Mononuclear cell (primary cell): ENCODE data around the gene SEMA4C. TPM values are rescaled to one million over a fixed set of nuclear protein-coding genes. Genes with fewer than 3 reads are reported as not detected.

ENCODE experiments used
- H3K27me3 ChIP-seq: 2 replicates; pipeline ENCODE4 v1.6.0; 2011; ENCODE audit warnings: low read length, control low read depth; ENCODE audit not compliant: insufficient read depth
- H3K4me1 ChIP-seq: 2 replicates; pipeline ENCODE4 v1.5.1; 2011; ENCODE audit warnings: mild to moderate bottlenecking, low read length, control low read depth; ENCODE audit not compliant: insufficient read depth
- H3K4me3 ChIP-seq: 2 replicates; pipeline ENCODE4 v1.5.1; 2011; ENCODE audit warnings: mild to moderate bottlenecking, low read length, moderate library complexity
- H3K9me3 ChIP-seq: 2 replicates; pipeline ENCODE4 v1.5.1; 2011; ENCODE audit warnings: low read depth, mild to moderate bottlenecking, control low read depth, low read length
- total RNA-seq: library from RNA; depleted of rRNA; stranded (reverse); fragments of >200 nt; gene quantifications from one replicate; pipeline ENCODE4 v1.2.3, GENCODE V29; 2012

Gene SEMA4C, protein sequence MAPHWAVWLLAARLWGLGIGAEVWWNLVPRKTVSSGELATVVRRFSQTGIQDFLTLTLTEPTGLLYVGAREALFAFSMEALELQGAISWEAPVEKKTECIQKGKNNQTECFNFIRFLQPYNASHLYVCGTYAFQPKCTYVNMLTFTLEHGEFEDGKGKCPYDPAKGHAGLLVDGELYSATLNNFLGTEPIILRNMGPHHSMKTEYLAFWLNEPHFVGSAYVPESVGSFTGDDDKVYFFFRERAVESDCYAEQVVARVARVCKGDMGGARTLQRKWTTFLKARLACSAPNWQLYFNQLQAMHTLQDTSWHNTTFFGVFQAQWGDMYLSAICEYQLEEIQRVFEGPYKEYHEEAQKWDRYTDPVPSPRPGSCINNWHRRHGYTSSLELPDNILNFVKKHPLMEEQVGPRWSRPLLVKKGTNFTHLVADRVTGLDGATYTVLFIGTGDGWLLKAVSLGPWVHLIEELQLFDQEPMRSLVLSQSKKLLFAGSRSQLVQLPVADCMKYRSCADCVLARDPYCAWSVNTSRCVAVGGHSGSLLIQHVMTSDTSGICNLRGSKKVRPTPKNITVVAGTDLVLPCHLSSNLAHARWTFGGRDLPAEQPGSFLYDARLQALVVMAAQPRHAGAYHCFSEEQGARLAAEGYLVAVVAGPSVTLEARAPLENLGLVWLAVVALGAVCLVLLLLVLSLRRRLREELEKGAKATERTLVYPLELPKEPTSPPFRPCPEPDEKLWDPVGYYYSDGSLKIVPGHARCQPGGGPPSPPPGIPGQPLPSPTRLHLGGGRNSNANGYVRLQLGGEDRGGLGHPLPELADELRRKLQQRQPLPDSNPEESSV
- 7.5 TPM for total RNA-seq

DNA sequence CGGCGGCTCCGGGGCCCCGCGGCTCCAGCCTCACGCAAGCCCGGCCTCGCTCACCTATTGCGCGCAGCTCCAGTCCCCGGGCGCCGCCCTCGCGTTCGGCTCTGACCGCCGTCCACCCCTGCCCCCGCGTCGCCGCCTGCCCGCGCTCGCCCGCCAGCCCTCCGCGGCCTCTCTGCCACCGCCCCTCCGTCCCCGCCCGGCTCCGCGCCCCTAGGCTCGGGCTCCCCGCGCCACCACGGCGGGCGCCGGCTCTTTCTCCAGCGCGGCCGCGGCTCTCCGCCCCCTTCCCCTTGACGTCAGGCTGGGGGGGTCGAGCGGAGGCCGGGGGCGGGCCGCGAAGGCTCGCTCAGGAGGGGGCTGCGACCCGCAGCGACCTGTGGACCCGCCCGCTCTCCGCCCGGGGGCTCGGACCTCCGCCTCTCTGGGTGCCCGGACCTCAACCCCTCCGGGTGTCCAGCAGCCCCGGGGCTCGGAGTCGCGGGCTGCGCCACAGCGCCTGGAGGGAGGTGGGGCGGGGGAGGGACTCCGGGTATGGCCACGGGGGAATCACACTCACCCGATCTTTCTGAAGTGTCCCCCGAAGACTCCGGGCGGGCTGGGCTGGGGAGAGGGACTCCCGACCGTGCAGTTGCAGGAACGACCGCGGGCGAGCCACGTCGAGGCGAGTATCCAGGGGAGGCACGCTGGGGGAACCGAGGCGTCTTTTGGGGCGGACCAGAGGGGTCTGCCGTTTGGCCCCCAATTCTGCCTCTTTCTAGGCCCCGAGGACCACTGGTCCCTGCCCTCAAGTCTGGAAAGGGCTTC is at the start of gene SEMA4C:
Gene SEMA4C, minus strand, starts transcription at position 259 of the 804 bp plus-strand sequence. CDS start 2,194 bp downstream, outside the sequence.
- H3K9me3 ChIP-seq: no peaks in the 10 kb centered on the region
- H3K4me1 ChIP-seq: peaks cover 60% of the 10 kb centered on the region
- H3K4me3 ChIP-seq: peak within 1 kb of the TSS; percentile 56
- H3K27me3 ChIP-seq: peaks cover 22% of the 10 kb centered on the region

DNA sequence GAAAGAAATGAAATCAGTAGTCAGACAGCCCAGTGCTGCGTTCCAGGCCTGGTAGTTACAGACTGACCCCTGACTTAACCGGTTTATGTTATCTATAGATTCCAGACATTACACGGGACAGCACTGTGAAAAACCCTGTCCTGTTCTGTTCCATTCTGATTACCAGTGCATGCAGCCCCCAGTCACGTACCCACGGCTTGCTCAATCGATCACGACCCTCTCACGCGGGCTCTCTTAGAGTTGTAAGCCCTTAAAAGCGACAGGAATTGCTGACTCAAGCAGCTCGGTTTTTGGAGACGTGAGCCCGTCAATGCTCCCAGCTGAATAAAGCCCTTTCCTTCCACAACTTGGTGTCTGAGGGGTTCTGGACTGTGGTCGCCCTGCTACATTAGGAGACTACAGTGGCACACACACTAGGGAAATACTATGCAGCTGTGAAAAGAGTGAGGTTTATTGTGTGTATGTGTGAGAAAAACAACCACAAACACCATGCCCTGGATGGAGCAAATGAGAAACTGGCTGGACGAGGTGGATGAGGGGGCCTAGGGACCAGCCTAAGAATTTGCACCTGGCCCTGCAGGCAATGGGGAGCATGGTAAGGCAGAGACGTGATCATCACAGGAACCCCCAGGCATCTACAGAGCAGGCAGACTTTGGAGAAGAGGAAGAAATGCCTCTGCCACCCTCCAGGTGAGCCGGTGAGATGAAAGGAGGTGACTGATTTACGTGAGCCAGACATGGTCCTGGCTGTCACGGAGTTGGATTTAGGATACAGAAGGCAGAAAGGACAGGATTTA is 49.1 kb upstream of the SEMA4C start:
- Histone ChIP-seq H3K4me1 (peaks cover 12% of the 10 kb centered on the region), H3K9me3 (no peaks in the 10 kb centered on the region), H3K4me3 (no peak overlapping the region), H3K27me3 (no peaks in the 10 kb centered on the region)

DNA sequence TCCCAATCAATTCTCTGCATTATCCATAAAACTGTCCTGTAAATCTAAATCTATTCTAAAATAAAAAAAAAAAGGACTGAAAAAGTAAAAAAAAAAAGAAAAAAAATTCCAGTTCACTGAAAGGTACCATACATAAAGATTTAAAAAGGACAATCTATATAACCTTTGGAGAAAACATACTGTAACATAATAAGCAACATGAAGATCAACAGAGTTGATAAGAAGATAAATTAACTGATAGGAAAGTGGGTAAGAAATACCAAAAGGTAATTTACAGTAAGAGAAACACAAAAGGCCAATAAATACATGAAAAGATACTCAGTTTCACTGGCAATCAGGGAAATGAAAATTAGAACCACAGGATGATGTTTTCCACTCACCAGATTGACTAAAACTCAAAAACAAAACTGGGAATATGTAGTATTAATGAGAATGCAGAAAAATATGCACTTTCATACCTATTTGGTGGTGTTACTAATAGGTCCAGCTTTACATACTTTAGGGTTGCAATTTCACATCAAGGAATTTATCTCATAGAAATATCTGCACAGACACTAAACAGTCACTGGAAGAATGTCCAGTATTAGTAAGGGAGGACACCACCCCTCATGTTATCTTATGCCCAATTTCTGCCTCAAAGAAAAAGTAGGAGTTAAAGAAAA is 48.3 kb upstream of the SEMA4C start:
- H3K9me3 ChIP-seq: no peaks in the 10 kb centered on the region
- H3K4me1 ChIP-seq: peaks cover 19% of the 10 kb centered on the region

DNA sequence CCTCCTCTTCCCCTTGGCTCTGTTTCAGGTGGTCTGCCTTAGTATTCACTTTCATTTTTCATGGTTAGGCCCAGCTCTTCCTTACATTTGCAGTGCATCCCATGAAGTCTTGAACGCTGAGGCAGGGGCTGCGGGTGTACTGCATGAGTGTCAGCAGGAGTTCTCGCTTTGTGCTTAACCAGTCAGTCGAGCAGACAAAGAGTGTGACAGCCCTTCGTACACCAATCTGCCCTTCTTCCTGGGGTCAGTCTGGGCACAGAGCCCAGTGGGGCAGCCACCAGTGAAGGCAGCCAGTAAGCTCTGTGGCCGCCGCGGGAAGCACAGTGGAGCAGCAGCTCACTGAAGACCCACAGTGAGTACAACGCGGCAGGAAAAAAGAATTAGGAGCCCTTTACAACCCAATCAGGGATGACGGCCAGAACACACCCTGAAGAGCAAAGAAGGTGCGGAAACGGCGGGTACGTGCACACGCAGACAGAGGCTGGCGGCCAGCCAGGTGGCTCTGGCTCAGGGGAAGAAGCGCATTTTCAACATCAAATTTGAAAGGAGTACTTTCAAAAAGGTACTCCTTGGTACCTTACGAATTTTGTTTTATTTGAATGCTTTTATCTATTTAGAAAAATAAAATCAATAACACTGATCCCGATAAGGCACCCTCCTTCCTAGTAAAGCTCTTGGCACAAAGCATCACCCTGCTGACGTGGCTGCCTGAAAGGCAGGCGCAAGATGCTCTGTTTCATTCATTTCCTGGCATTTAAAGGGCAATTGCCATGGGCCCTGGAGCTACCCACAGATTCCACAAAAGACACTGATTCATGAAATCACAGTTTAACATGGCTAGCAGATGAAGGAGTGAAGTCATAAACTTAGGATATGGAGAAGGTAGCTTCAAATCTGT is 47.0 kb upstream of the SEMA4C start:
- H3K9me3 ChIP-seq: no peaks in the 10 kb centered on the region
- H3K4me3 ChIP-seq: no peak overlapping the region
- H3K4me1 ChIP-seq: peaks cover 28% of the 10 kb centered on the region
- no peaks in the 10 kb centered on the region for H3K27me3 ChIP-seq

More for the DNA sequence above, 48.3 kb upstream of the SEMA4C start:
- no peaks in the 10 kb centered on the region for H3K27me3 ChIP-seq
- no peak overlapping the region for H3K4me3 ChIP-seq

DNA sequence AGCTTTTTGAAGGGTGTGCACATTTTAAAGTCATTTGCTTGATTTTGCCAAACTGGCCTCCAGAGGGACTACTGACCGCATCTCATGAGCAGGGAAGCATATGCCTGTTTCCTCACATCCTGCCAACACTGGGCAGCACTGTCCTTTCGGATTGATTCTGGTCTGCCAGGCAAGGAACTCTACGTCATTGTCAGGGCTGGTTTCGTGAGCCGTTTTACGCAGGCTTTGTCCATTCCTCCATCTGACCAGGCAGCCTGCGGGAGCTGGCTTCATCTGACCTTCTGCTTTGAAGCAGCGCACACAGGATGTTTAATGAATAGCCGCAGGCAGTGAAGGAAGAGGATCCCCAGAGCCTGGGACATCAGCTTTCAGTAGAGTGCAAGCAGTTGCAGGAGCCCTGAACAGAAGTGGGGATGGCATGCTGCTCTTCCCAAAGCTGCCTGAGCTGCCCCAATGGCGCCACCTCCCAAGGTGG is 46.3 kb upstream of the SEMA4C start:
- Histone ChIP-seq H3K27me3 (no peaks in the 10 kb centered on the region), H3K9me3 (no peaks in the 10 kb centered on the region), H3K4me3 (no peak overlapping the region), H3K4me1 (peaks cover 28% of the 10 kb centered on the region)

DNA sequence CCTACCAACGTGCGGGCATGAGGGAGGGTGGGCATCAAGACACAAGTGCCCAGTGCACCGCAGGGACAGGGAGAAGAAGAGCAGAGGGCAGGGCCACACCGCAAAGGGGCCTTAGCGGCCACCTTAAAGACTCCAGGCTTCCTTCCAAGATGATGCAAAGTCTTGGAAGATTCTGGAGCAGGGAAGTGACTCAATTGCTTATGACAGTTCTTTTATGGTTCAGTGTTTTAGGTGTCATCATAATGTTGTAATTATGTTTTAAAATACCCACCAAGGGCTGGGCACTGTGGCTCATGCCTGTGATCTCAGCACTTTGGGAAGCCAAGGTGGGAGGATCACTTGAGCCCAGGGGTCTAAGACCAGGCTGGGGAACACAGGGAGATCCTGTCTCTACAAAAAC is 44.5 kb upstream of the SEMA4C start:
- H3K9me3 ChIP-seq: no peaks in the 10 kb centered on the region
- peaks cover 28% of the 10 kb centered on the region for H3K4me1 ChIP-seq
- H3K27me3 ChIP-seq: no peaks in the 10 kb centered on the region
- no peak overlapping the region for H3K4me3 ChIP-seq

DNA sequence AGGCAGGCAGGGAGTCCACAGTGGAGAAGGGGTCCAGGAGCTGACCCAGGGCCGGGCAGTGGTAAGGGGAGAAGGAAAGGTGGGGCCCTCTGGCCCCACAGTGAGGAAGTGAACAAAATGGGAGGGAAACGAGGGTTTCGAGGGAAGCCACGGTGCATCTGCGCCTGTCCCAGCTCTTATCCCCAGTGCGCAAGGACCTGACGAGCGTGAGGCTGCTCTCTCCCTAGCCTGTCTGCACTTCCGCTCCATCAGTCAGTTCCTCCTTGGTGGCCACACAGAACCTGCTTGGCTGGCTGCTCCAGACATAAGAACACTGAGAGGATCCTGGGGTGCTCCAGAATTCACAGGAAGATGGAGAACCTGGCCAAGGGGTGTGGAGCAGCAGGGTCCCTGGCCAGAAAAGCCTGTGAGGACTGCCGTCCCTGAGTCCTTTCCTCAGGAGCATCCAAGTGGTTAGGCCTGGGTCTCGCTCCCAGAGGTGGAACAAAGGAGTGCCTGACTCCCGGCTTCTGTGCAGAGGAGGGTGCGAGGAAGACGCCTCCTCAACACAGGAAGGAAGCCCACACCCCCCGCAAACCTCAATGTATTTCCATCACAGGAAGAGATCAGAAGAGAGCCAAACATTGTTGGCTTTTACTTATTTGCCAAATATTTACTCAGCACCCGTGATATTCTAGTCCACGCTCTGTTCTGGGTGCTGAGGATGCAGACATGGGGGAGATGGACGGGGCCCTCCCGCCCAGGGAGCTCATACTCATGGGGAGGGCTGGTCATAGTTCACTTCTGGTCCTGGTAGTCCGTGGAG is 43.7 kb upstream of the SEMA4C start:
- no peaks in the 10 kb centered on the region for H3K27me3 ChIP-seq
- no peak overlapping the region for H3K4me3 ChIP-seq
- H3K9me3 ChIP-seq: no peaks in the 10 kb centered on the region
- H3K4me1 ChIP-seq: peaks cover 28% of the 10 kb centered on the region

DNA sequence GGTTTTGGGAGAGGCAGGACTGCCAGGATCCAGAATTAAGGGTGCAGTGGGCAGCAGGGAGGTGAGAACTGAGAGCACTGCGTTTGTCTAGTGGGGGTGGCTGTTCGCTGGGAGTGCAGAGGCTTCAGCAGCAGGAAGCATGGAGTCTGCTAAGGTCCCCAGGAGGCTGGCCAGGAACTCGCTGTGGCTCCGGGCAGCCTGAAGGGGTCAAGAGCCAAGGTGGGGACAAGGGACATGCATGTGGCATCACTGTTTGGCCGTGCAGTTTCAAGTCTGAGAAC is 43.2 kb upstream of the SEMA4C start:
- Histone ChIP-seq H3K4me3 (no peak overlapping the region), H3K9me3 (no peaks in the 10 kb centered on the region), H3K4me1 (peaks cover 28% of the 10 kb centered on the region), H3K27me3 (no peaks in the 10 kb centered on the region)

DNA sequence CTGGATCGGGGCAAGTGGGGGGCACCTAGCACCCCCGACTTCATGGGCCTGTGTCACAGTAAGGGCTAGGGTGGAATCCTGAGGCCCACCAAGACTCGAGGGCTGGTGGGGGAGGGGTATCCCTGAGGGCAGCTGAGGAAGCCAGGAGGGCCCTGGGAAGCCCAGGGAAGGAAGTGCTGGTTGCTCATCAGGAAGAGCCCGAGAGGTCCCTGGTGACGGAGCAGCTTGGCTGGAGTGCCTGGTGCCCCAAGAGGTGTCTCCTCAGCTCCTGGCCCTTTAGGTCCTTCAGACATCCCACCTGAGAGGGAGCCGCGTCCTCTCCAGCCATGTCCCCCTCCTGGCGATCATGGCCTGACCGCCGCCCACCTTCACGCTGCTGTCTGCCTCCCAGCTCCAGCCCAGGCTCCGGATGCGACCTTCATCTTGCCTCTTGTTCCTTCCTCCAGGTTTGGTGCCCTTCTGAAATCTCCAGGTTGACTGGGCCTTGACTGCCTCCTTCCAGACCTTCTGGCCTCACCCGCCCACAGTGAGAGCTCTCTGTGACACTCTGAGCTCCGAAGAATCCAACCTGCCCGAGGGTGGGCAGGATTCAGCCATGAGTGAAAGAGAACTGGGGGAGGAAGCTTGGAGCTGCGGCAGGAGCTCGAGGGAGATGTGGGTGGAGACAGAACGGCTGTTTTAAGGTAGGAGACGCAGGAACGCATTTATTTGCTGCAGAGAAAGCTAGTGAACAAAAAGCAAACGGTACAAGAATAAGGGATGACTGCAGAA is 42.7 kb upstream of the SEMA4C start:
- Histone ChIP-seq H3K4me1 (peaks cover 28% of the 10 kb centered on the region), H3K27me3 (no peaks in the 10 kb centered on the region), H3K9me3 (no peaks in the 10 kb centered on the region), H3K4me3 (no peak overlapping the region)

DNA sequence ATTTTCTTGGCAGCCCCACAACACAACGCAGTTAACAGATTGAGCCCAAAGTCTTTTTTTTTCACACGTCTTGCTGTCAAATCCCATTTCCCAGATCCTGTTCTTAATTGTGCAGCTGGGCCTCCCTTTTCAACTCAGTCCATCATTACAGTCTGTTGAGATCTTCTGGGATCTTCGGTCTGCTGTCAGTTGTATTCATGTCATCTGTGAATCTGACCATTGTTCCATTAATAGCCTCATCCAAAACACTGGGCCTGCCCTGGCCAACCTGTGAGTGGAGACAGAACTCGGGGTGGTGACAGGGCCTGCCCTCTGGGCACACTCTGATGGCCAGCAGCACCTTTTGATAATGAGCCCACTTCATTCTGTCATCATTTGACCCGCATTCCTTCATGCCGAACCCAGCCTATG is 39.7 kb upstream of the SEMA4C start:
- peaks cover 23% of the 10 kb centered on the region for H3K4me1 ChIP-seq

DNA sequence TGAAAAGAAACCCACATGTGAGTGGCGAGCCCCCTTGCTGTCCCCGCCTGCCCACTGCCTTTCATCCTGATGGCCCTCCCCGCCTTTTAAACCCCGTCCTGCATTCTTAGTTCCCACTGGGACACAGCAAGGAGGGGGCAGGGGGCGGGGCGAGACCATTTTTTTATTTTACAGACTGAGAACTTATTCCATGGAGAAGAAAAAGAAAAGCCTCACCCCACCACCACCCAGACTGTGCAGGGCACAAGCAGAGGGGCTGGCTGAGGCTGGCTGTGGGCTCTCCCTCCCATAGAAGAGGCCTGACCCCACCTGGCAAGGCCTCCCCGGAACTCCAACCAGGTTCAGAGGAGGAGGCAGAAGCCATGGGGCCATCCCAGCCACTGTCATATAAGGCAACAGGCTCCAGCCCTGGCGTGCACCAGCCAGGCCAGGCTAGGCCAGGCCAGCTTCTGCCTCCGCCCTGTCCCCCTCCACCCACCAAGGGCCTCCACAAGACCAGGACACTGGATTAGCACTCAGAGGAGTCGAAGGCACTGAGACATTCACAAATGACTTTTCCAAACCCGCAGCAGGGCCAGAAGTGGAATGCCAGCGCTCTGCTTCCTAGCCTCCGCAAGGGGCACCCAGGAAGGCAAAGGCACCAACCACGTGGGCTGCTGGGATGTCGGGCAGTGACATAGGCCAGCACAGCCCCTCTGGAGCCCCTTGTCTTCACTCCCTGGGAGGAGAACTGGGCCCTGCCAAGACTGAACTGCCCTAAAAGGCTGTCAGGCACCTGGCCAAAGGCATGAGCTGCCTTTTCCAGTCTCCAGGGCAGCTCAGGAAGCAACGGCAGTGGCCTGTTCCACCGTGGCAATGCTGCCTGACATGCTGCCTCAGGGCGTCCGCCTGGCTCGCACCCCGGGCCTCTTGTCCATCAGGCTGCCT is 37.5 kb upstream of the SEMA4C start:
- no peak overlapping the region for H3K4me3 ChIP-seq
- H3K27me3 ChIP-seq: no peaks in the 10 kb centered on the region
- H3K9me3 ChIP-seq: no peaks in the 10 kb centered on the region
- H3K4me1 ChIP-seq: peaks cover under 1% of the 10 kb centered on the region

More for the DNA sequence above, 39.7 kb upstream of the SEMA4C start:
- Histone ChIP-seq H3K9me3 (no peaks in the 10 kb centered on the region), H3K4me3 (no peak overlapping the region), H3K27me3 (no peaks in the 10 kb centered on the region)
